HK-2 (cell line): ENCODE data around the gene RAB11FIP4.

Source experiments
- DNase-seq: peaks from one replicate; pipeline ENCODE4 v3.0.0-alpha.2; 2018; ENCODE audit not compliant: unreplicated experiment

The RAB11FIP4 gene

GRCh38 chr17:31524926-31525800 is 133.7 kb downstream of the RAB11FIP4 start:
- DNase-seq, result peak; percentile 94

- DNase-seq, result peak; percentile 32
These were observed 134.5 kb downstream of the RAB11FIP4 start for GRCh38 chr17:31525801-31526549.

DNA sequence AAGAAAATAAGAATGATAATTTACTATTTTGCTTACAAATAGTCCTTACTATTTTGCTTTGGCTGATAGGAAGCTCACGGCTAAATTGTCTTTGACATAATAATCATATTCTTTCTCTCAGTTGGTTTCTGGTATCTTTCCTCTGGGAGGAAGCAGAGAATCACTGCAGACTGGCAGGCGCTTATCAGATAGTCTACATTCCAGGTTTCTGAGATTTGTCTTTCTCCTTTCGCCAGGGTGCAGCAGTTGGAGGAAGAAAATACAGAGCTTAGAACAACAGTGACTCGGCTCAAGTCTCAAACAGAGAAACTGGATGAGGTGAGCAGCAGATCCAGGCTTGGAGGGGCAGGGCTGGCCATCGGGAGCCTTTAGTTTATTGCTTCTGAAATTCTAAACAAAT is 136.1 kb downstream of the RAB11FIP4 start:
- no peak for DNase-seq

DNA sequence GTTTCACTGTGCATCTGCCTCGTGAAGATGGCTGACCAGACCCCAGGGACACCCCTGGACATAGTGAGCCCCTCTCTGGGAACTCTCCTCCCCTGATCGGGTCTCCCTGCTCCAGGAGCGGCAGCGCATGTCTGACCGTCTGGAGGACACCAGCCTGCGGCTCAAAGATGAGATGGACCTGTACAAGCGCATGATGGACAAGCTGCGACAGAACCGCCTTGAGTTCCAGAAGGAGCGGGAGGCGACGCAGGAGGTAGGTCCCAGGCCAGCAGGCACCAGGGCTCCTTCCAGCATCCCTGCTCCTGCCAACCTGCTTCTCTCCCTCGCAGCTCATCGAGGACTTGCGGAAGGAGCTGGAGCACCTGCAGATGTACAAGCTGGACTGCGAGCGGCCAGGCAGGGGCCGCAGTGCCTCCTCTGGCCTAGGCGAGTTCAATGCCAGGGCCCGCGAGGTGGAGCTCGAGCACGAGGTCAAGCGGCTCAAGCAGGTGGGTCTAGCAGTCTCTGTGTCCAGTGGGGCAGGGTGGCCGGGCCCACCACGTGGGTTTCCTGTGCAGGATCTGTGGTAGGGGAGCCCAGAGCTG is 136.9 kb downstream of the RAB11FIP4 start:
- no peak for DNase-seq

- no peak for DNase-seq
These were observed 138.4 kb downstream of the RAB11FIP4 start for GRCh38 chr17:31529841-31530251.

- DNase-seq, result no peak
These were observed 139.0 kb downstream of the RAB11FIP4 start for GRCh38 chr17:31530391-31530985.

DNA sequence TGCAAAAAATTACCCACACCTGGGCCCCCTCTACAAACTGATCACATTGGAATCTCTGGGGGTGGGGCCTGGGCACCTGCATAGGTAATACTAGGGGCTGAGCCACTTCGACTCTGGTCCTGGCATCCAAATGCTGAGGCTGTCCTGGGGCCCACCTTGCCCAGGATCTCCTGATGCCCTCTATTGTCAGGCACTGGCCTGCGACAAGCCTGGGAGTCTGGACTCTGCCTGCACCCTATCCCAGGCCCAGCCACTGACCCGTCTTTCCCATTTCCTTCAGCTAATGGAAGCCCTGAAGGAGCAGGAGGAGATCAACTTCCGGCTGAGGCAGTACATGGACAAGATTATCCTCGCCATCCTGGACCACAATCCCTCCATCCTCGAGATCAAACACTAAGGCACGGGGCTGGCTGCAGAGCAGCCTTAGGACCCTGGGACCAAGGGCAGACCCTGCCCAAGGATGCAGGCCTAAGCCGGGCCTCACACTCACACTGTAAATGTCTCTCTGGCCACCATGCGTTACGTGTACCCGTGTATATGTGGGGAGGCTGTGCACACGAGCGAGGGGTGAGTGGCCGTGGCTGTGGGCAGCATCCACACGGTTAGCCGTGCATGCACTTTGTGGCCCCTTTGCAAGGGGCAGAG is 140.0 kb downstream of the RAB11FIP4 start:
- no peak for DNase-seq

GRCh38 chr17:31532081-31532480 is 140.6 kb downstream of the RAB11FIP4 start:
- DNase-seq, result no peak

DNA sequence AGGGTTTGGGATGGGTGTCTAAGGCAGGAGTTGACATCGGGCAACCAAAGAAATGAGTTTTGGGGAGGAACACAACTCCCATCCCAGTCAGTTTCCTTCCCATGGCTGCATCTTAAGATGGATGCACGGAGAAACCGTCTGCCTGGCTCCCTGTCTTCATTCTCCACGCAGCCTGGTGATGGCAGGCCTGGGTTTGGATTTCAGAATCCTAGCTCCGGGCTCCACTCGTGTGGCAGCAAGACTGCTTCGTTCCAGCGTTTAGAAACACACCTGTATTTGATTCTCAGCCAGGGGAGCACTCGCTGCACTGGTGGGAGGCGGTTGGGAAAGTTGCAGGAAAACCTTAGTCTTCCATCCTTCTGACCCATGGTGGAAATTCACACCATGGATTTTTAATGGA is 141.1 kb downstream of the RAB11FIP4 start:
- no peak for DNase-seq

DNA sequence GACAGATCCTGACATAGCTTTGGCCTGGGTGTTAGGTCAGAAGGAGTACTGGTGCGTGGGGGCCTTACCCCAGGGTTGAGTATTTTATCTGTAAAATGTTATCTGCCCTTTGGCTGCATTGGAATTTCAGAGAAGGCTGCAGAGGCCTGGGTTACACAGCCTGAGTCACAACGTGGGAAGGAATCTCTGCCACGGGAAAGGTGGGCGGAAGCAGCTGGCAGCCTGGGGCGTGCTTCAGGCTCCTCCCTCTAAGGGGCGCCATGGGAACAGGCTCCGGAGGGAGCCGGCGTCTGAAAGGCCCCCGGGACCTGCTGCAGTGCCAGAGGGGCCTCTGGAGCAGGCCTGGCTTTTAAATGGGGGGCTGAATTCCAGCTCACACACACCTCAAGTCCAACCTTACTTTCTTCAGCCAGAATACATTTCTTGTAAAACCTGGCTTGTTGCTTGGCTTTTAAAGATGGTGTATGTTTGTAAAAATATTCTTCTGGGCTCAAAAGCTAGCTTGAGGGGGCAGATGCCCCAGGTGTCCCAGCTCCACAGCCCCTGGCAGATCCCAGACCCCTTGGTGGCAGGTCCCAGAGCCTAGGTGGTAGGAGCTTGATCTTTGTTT is 142.2 kb downstream of the RAB11FIP4 start:
- DNase-seq, result peak; percentile 74

- no peak for DNase-seq
These were observed 142.9 kb downstream of the RAB11FIP4 start for GRCh38 chr17:31534223-31534888.

DNA sequence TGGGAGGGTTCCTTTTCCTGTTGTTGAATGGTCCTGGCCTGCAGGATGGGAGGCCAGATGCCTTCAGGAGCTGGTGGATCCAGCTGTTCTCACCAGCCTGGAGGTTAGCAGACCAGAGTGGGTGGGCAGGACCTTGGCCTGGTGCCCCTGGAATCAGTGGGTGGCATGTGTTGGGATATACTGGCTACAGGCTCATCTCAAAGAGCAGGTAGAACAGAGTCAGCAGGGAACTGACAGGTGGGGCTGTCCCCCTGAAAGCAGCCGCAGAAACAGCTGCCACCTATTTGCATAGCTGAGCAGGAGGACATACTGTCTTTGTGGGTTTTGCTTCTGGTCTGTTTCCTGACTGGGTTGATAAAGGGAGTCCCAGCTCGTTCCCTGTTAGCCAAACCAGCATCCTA is 144.1 kb downstream of the RAB11FIP4 start:
- no peak for DNase-seq

GRCh38 chr17:31536451-31536850 is 145.0 kb downstream of the RAB11FIP4 start:
- DNase-seq, result no peak

DNA sequence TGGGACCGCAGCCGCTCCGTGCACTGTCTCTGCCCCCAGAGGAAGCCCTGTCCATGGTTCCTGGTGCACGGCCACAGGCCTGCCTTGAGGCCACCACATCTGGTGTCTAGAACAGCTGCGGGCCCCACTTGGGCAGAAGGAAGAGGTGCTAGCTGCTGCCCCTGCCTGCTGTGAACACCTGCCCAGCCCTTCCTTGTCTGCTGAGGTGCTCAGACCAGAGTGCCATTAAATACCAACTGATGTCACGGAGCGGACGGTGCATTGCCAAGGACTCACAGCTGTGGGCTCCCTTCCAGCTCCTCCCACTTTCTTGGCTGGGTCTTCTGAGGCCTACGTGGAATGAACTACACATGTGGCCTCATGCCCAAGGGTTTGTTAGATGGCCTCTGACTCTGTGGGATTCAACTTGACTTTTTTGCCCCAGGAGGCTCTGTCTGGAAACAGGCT is 146.1 kb downstream of the RAB11FIP4 start:
- no peak for DNase-seq

- DNase-seq, result no peak
These were observed 146.7 kb downstream of the RAB11FIP4 start for GRCh38 chr17:31538080-31538762.

DNA sequence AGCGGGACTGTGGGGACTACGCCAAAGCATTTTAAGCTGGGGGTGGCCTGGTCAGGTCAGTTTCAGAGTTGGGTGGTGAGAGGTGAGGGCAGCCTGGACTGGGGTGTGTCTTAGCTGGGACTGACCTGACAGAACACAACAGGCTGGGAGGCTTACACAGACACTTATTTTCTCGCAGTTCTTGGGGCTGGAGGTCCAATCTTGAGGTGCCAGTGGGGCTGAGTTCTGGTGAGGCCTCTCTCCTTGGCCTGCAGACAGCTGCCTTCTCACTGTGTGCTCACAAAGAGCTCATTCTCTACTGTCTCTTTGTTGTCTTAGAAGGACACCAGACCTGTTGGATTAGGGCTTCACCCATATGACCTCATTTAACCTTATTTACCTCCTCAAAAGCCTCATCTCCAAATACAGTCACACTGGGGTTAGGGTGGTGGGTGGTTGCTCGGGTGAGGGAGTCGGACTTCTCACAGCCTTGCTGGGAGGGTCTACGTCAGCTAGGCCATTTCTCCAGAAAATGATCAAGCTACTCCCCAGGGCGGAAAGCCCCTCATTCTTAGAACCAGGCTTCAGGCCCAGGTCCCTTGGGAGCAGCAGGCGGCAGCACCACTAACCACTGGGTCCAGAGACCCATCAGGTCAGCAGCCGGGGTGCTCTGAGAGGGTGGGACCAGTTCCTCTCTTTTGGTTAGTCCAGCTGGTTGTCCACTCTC is 149.3 kb downstream of the RAB11FIP4 start:
- no peak for DNase-seq

DNA sequence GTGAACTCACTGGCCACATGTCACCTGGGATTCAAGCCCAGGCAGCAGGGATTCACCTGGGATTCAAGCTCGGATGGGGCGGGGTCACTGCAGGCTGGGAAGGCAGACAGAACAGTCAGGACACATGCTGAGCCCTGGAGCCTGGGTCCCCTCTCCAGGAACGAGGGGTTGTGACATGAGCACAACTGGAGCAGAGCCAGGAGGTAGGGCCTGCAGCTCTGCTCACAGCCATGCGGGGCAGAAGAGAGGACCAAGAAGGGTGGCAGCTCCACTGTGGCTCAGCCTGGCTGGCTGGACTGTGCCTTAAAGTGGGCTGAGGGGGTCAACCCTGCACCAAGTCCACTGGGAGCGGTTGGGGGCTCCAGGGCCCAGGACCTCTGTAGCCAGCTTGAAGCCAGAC is 150.1 kb downstream of the RAB11FIP4 start:
- DNase-seq, result no peak

DNA sequence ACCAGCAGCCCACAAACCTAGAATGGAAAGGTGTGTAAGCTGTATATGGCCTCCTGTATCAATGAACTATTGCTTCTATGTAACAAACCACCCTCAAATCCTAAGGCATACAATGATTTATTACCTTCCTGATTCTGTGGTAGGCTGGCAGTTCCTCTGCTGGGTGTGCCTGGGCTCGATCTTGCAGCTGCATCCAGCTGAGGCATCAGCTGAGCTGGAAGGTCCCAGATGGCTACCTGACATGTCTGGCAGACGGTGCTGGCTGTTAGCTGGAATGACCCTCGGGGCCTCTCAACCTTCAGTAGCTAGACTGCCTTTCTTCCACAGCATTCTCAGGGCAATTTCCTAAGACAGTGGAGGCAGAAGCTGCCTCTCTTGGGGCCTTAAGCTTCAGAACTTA is 152.7 kb downstream of the RAB11FIP4 start:
- no peak for DNase-seq

- no peak for DNase-seq
These were observed 155.2 kb downstream of the RAB11FIP4 start for GRCh38 chr17:31546650-31547049.
